HEK293 (cell line): ENCODE measurements around the gene PPP1R14B.

Experiments used
- CTCF ChIA-PET: fragments of 350-600 bp; formaldehyde crosslinking; extraction: SDS; loops from one replicate; lab custom pipeline; 2021; ENCODE audit warnings: antibody characterized with exemption; lab: Yijun Ruan, JAX
- POLR2A ChIA-PET: fragments of 300-600 bp; formaldehyde crosslinking; extraction: SDS; loops from one replicate; lab custom pipeline; 2020; ENCODE audit warnings: antibody characterized with exemption, inconsistent platforms; lab: Yijun Ruan, JAX
- H3K27ac ChIP-seq: fragments of 200-500 bp; sonication (Bioruptor generic); 2 replicates; pipeline ENCODE4 v1.5.1; 2014; ENCODE audit warnings: low read depth, low read length, control low read depth, inconsistent platforms; ENCODE audit errors: extremely low read depth
- H3K36me3 ChIP-seq, 2 experiments: fragments of 200-500 bp in 1 of 2; sonication (Bioruptor generic) in 1 of 2; 1 replicate in 1 of 2; 2 replicates in 1 of 2; pipeline ENCODE4 v1.5.1; 2014 to 2017; ENCODE audit warnings: inconsistent platforms in 2 of 2, low read length in 2 of 2; ENCODE audit not compliant: control insufficient read depth in 2 of 2, insufficient read depth in 1 of 2
- H3K4me1 ChIP-seq: fragments of 200-500 bp; sonication (Bioruptor generic); 2 replicates; pipeline ENCODE4 v1.5.1; 2014; ENCODE audit warnings: mild to moderate bottlenecking, low read length, inconsistent platforms; ENCODE audit not compliant: control insufficient read depth, insufficient read depth
- H3K4me3 ChIP-seq: 2 replicates; pipeline ENCODE4 v1.5.1; 2011; ENCODE audit warnings: low read depth, mild to moderate bottlenecking, control low read depth, low read length, moderate library complexity
- H3K9me3 ChIP-seq: fragments of 200-500 bp; sonication (Bioruptor generic); 2 replicates; pipeline ENCODE4 v1.5.1; 2014; ENCODE audit warnings: low read depth, low read length, inconsistent platforms; ENCODE audit not compliant: control insufficient read depth, insufficient read depth
- FEZF1 ChIP-seq: fragments of 450-650 bp; formaldehyde crosslinking; IDR thresholded peaks from 2 replicates; pipeline ENCODE4 v1.5.1; 2016; ENCODE audit warnings: missing biosample characterization, missing genetic modification characterization
- GLIS2 ChIP-seq: fragments of 450-650 bp; formaldehyde crosslinking; IDR thresholded peaks from 2 replicates; pipeline ENCODE4 v1.5.1; 2016; ENCODE audit warnings: missing biosample characterization, missing genetic modification characterization
- MZF1 ChIP-seq: fragments of 450-650 bp; formaldehyde crosslinking; IDR thresholded peaks from 2 replicates; pipeline ENCODE4 v1.5.1; 2017; ENCODE audit warnings: missing biosample characterization, missing genetic modification characterization, borderline replicate concordance
- REPIN1 ChIP-seq: fragments of 450-650 bp; formaldehyde crosslinking; IDR thresholded peaks from 2 replicates; pipeline ENCODE4 v1.5.1; 2017; ENCODE audit warnings: missing biosample characterization, missing genetic modification characterization, low read depth
- SALL2 ChIP-seq: fragments of 450-650 bp; formaldehyde crosslinking; IDR thresholded peaks from 2 replicates; pipeline ENCODE4 v1.5.0; 2017; ENCODE audit warnings: missing biosample characterization, mild to moderate bottlenecking, missing genetic modification characterization, borderline replicate concordance
- SP7 ChIP-seq: fragments of 450-650 bp; formaldehyde crosslinking; IDR thresholded peaks from 2 replicates; pipeline ENCODE4 v1.5.1; 2016; ENCODE audit warnings: missing biosample characterization, missing genetic modification characterization
- TCF7L2 ChIP-seq: IDR thresholded peaks from 2 replicates; pipeline ENCODE4 v1.6.1; 2011; ENCODE audit warnings: low read depth, mild to moderate bottlenecking, inconsistent platforms, low read length, moderate library complexity, borderline replicate concordance
- ZBTB26 ChIP-seq: fragments of 450-650 bp; formaldehyde crosslinking; optimal IDR thresholded peaks from 2 replicates; pipeline ENCODE3; 2016; ENCODE audit warnings: missing biosample characterization, mild to moderate bottlenecking, missing genetic modification characterization
- ZBTB8A ChIP-seq: fragments of 450-650 bp; formaldehyde crosslinking; IDR thresholded peaks from 2 replicates; pipeline ENCODE4 v1.5.1; 2016; ENCODE audit warnings: missing biosample characterization, missing genetic modification characterization
- ZFP3 ChIP-seq: fragments of 450-650 bp; formaldehyde crosslinking; IDR thresholded peaks from 2 replicates; pipeline ENCODE4 v1.5.1; 2016; ENCODE audit warnings: low read depth, missing biosample characterization, missing genetic modification characterization
- ZFP41 ChIP-seq: fragments of 450-650 bp; formaldehyde crosslinking; IDR thresholded peaks from 2 replicates; pipeline ENCODE4 v1.5.1; 2016; ENCODE audit warnings: missing biosample characterization, missing genetic modification characterization, borderline replicate concordance
- ZNF10 ChIP-seq: fragments of 450-650 bp; formaldehyde crosslinking; IDR thresholded peaks from 2 replicates; pipeline ENCODE4 v1.5.1; 2017; ENCODE audit warnings: missing biosample characterization, missing genetic modification characterization
- ZNF112 ChIP-seq: fragments of 450-650 bp; formaldehyde crosslinking; IDR thresholded peaks from 2 replicates; pipeline ENCODE4 v1.5.0; 2017; ENCODE audit warnings: missing biosample characterization, missing genetic modification characterization
- ZNF114 ChIP-seq: fragments of 450-650 bp; formaldehyde crosslinking; IDR thresholded peaks from 2 replicates; pipeline ENCODE4 v1.5.0; 2017; ENCODE audit warnings: missing biosample characterization, missing genetic modification characterization
- ZNF157 ChIP-seq: fragments of 450-650 bp; formaldehyde crosslinking; IDR thresholded peaks from 2 replicates; pipeline ENCODE4 v1.5.1; 2016; ENCODE audit warnings: missing biosample characterization, missing genetic modification characterization
- ZNF169 ChIP-seq: fragments of 450-650 bp; formaldehyde crosslinking; IDR thresholded peaks from 2 replicates; pipeline ENCODE4 v1.5.1; 2016; ENCODE audit warnings: missing biosample characterization, missing genetic modification characterization
- ZNF292 ChIP-seq: fragments of 450-650 bp; formaldehyde crosslinking; IDR thresholded peaks from 2 replicates; pipeline ENCODE4 v1.5.1; 2016; ENCODE audit warnings: low read depth, missing biosample characterization, missing genetic modification characterization, borderline replicate concordance
- ZNF311 ChIP-seq: fragments of 450-650 bp; formaldehyde crosslinking; IDR thresholded peaks from 2 replicates; pipeline ENCODE4 v1.5.1; 2017; ENCODE audit warnings: missing biosample characterization, missing genetic modification characterization, borderline replicate concordance
- ZNF335 ChIP-seq: fragments of 450-650 bp; formaldehyde crosslinking; conservative IDR thresholded peaks from 2 replicates; pipeline ENCODE4 v1.5.1; 2016; ENCODE audit warnings: missing biosample characterization, missing genetic modification characterization
- ZNF354C ChIP-seq: fragments of 450-650 bp; formaldehyde crosslinking; IDR thresholded peaks from 2 replicates; pipeline ENCODE4 v1.5.1; 2016; ENCODE audit warnings: missing biosample characterization, missing genetic modification characterization, low read depth, borderline replicate concordance
- ZNF37A ChIP-seq: fragments of 450-650 bp; IDR thresholded peaks from 2 replicates; pipeline ENCODE4 v1.5.1; 2018; ENCODE audit warnings: missing biosample characterization, missing genetic modification characterization
- ZNF394 ChIP-seq: fragments of 450-650 bp; formaldehyde crosslinking; IDR thresholded peaks from 2 replicates; pipeline ENCODE4 v1.5.1; 2016; ENCODE audit warnings: missing biosample characterization, missing genetic modification characterization, mild to moderate bottlenecking, moderate library complexity, borderline replicate concordance
- ZNF560 ChIP-seq: fragments of 450-650 bp; formaldehyde crosslinking; IDR thresholded peaks from 2 replicates; pipeline ENCODE4 v1.5.1; 2017; ENCODE audit warnings: missing biosample characterization, missing genetic modification characterization, borderline replicate concordance
- ZNF580 ChIP-seq: fragments of 450-650 bp; formaldehyde crosslinking; IDR thresholded peaks from 2 replicates; pipeline ENCODE4 v1.5.1; 2016; ENCODE audit warnings: missing biosample characterization, missing genetic modification characterization
- ZNF654 ChIP-seq: fragments of 450-650 bp; formaldehyde crosslinking; IDR thresholded peaks from 2 replicates; pipeline ENCODE4 v1.5.1; 2016; ENCODE audit warnings: low read depth, missing biosample characterization, missing genetic modification characterization
- ZNF660 ChIP-seq: fragments of 450-650 bp; IDR thresholded peaks from 2 replicates; pipeline ENCODE4 v1.5.1; 2018; ENCODE audit warnings: missing biosample characterization, mild to moderate bottlenecking, missing genetic modification characterization
- ZNF664 ChIP-seq: fragments of 450-650 bp; formaldehyde crosslinking; IDR thresholded peaks from 2 replicates; pipeline ENCODE4 v1.5.1; 2016; ENCODE audit warnings: missing biosample characterization, missing genetic modification characterization
- ZNF677 ChIP-seq: fragments of 450-650 bp; IDR thresholded peaks from 2 replicates; pipeline ENCODE4 v1.5.0; 2018; ENCODE audit warnings: missing biosample characterization, mild to moderate bottlenecking, missing genetic modification characterization, moderate library complexity
- ZNF776 ChIP-seq: fragments of 450-650 bp; formaldehyde crosslinking; IDR thresholded peaks from 2 replicates; pipeline ENCODE4 v1.5.0; 2017; ENCODE audit warnings: missing biosample characterization, missing genetic modification characterization, borderline replicate concordance
- ZNF791 ChIP-seq: fragments of 450-650 bp; formaldehyde crosslinking; IDR thresholded peaks from 2 replicates; pipeline ENCODE4 v1.5.1; 2016; ENCODE audit warnings: missing biosample characterization, missing genetic modification characterization
- ZNF792 ChIP-seq: fragments of 450-650 bp; formaldehyde crosslinking; IDR thresholded peaks from 2 replicates; pipeline ENCODE4 v1.5.1; 2016; ENCODE audit warnings: missing biosample characterization, missing genetic modification characterization
- ZSCAN16 ChIP-seq: fragments of 450-650 bp; formaldehyde crosslinking; IDR thresholded peaks from 2 replicates; pipeline ENCODE4 v1.5.1; 2016; ENCODE audit warnings: missing biosample characterization, missing genetic modification characterization
- ZSCAN30 ChIP-seq: fragments of 450-650 bp; IDR thresholded peaks from 2 replicates; pipeline ENCODE4 v1.5.1; 2018; ENCODE audit warnings: missing biosample characterization, mild to moderate bottlenecking, missing genetic modification characterization, moderate library complexity
- ZSCAN4 ChIP-seq: fragments of 450-650 bp; formaldehyde crosslinking; IDR thresholded peaks from 2 replicates; pipeline ENCODE4 v1.5.1; 2017; ENCODE audit warnings: missing biosample characterization, missing genetic modification characterization

Gene PPP1R14B

GRCh38 chr11:64251753-64252002 lies 4.9 kb upstream of the PPP1R14B start:
- H3K4me1 ChIP-seq: peaks cover 10% of the 10 kb centered on the region
- peak; percentile 10 for TF ChIP-seq ZBTB26 (tag by site-specific recombination)
- no peak for TF ChIP-seq ZSCAN4 (tag by site-specific recombination)
- peak overlapping the region; percentile 3; the same call in 1 of the 2 replicates for H3K27ac ChIP-seq

GRCh38 chr11:64251016-64251752 lies 4.4 kb upstream of the PPP1R14B start, which contains the start of gene PLCB3:
TSS of gene PLCB3 (plus strand) at chr11:64251530. CDS start at chr11:64251650, 120 bp downstream.
- Histone ChIP-seq H3K9me3 (no peaks in the 10 kb centered on the region), H3K4me1 (peaks cover 10% of the 10 kb centered on the region), H3K36me3 (peaks cover 0 to 22% of the 10 kb centered on the region in 2 experiments; a peak in 1 of 3 replicates), H3K4me3 (peak within 1 kb of the TSS; percentile 48), H3K27ac (peak within 1 kb of the TSS; percentile 3; the same call in 1 of the 2 replicates)
- ChIA-PET CTCF (interaction anchor here (0.6 to 3.6 kb wide), 26 partner anchors 8 to 227 kb away, joined by 3 to 48 read pairs (median 4); partner anchors contain the start of genes BAD, CATSPERZ and FKBP2), POLR2A (interaction anchor here (1.2 to 4.2 kb wide), 5 partner anchors 10 to 67 kb away, joined by 4 to 52 read pairs (median 7); partner anchors contain the start of genes FKBP2, NUDT22 and PRDX5)
- TF ChIP-seq ZNF660 (no peak), MZF1 (no peak), ZNF37A (tag by site-specific recombination) (no peak), ZNF292 (tag by site-specific recombination) (no peak), ZNF114 (tag by site-specific recombination) (no peak), ZNF10 (tag by site-specific recombination) (no peak), ZSCAN16 (tag by site-specific recombination) (no peak), SALL2 (tag by site-specific recombination) (no peak), ZNF157 (tag by site-specific recombination) (no peak), ZNF580 (no peak), ZFP3 (no peak), ZNF677 (tag by site-specific recombination) (no peak), ZNF791 (tag by site-specific recombination) (no peak), SP7 (no peak), ZNF560 (tag by site-specific recombination) (no peak), TCF7L2 (no peak), ZNF654 (tag by site-specific recombination) (no peak), ZNF169 (tag by site-specific recombination) (no peak), ZNF776 (tag by site-specific recombination) (no peak), REPIN1 (tag by site-specific recombination) (no peak), ZNF354C (tag by site-specific recombination) (no peak), GLIS2 (tag by site-specific recombination) (no peak; the same call in 1 of the 2 replicates), ZNF311 (tag by site-specific recombination) (no peak), ZBTB8A (peak; percentile 69), ZNF792 (tag by site-specific recombination) (no peak), FEZF1 (tag by site-specific recombination) (no peak), ZSCAN30 (tag by site-specific recombination) (no peak), ZNF112 (no peak), ZNF394 (tag by site-specific recombination) (no peak; the same call in 1 of the 2 replicates), ZFP41 (no peak), ZNF664 (tag by site-specific recombination) (no peak), ZNF335 (tag by site-specific recombination) (peak; percentile 88)

More at GRCh38 chr11:64251753-64252002, 4.9 kb upstream of the PPP1R14B start:
- Histone ChIP-seq H3K36me3 (peaks cover 0 to 27% of the 10 kb centered on the region in 2 experiments; a peak in 1 of 3 replicates), H3K4me3 (peak overlapping the region; percentile 48), H3K9me3 (no peaks in the 10 kb centered on the region)
- ChIA-PET CTCF (interaction anchor here (0.6 to 3.6 kb wide), 17 partner anchors 9 to 485 kb away, joined by 3 to 48 read pairs (median 4); partner anchors contain the start of genes BAD and CATSPERZ), POLR2A (interaction anchor here (1.2 to 4.2 kb wide), 6 partner anchors 9 to 25 kb away, joined by 4 to 52 read pairs (median 6); partner anchors contain the start of genes FKBP2 and NUDT22)
